Stimulated activated naive B cell treated with anti-CD40 and anti-IgM and Interleukin-4, amounts not matched to agents 10 μg/mL and 1 μg/mL and 100 μg/mL, for 72 hours (primary cell): ENCODE results near the gene DHH.
"Not testable (repeated sequence)": the region's sequence is repeated elsewhere in the genome, so short reads cannot be mapped to it uniquely, and the experiment has no call there.

ENCODE experiments used
- ATAC-seq, 2 donors: fragments of 150-1000 bp; cut with Tn5 transposase; replicated peaks; 2 replicates each; pipeline ENCODE4 v1.10.0; 2021; ENCODE audit warnings: moderate library complexity in 1 of 2
- DNase-seq: peaks from one replicate; pipeline ENCODE4 v3.0.0; 2021
- H3K27ac Mint-ChIP-seq: one replicate; pipeline ENCODE4 v1.8.0; 2022; ENCODE audit warnings: mild to moderate bottlenecking, mixed read lengths
- H3K27me3 Mint-ChIP-seq, 2 donors: one replicate each; pipeline ENCODE4 v1.8.0; 2022; ENCODE audit warnings: mixed read lengths in 2 of 2
- H3K36me3 Mint-ChIP-seq, 2 donors: one replicate each; pipeline ENCODE4 v1.8.0; 2022; ENCODE audit warnings: mixed read lengths in 2 of 2, mild to moderate bottlenecking in 1 of 2
- H3K4me1 Mint-ChIP-seq, 2 donors: one replicate each; pipeline ENCODE4 v1.8.0; 2022; ENCODE audit warnings: mixed read lengths in 2 of 2, mild to moderate bottlenecking in 1 of 2
- H3K4me3 Mint-ChIP-seq, 2 donors: one replicate each; pipeline ENCODE4 v1.8.0; 2022; ENCODE audit warnings: mild to moderate bottlenecking in 2 of 2, mixed read lengths in 2 of 2, moderate library complexity in 1 of 2
- H3K9me3 Mint-ChIP-seq, 2 donors: one replicate each; pipeline ENCODE4 v1.8.0; 2022; ENCODE audit warnings: mixed read lengths in 2 of 2, mild to moderate bottlenecking in 1 of 2

DHH gene

DNA sequence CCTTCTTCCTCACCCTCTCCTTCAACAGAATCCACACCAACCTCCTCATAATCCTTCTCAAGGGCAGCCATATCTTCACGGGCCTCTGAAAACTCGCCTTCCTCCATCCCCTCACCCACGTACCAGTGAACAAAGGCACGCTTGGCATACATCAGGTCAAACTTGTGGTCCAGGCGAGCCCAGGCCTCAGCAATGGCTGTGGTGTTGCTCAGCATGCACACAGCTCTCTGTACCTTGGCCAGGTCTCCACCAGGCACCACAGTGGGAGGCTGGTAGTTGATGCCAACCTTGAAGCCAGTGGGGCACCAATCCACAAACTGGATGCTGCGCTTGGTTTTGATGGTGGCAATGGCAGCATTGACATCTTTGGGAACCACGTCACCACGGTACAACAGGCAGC, 33.4 kb upstream of the DHH start:
- ATAC-seq, H3K9me3 Mint-ChIP-seq, H3K27me3 Mint-ChIP-seq, DNase-seq, H3K4me3 Mint-ChIP-seq: not testable (repeated sequence)
- Mint-ChIP-seq H3K4me1 (peaks cover 24 to 47% of the 10 kb centered on the region in 2 donors), H3K27ac (peak overlapping the region; percentile 42), H3K36me3 (peaks cover 36 to 44% of the 10 kb centered on the region in 2 donors)

DNA sequence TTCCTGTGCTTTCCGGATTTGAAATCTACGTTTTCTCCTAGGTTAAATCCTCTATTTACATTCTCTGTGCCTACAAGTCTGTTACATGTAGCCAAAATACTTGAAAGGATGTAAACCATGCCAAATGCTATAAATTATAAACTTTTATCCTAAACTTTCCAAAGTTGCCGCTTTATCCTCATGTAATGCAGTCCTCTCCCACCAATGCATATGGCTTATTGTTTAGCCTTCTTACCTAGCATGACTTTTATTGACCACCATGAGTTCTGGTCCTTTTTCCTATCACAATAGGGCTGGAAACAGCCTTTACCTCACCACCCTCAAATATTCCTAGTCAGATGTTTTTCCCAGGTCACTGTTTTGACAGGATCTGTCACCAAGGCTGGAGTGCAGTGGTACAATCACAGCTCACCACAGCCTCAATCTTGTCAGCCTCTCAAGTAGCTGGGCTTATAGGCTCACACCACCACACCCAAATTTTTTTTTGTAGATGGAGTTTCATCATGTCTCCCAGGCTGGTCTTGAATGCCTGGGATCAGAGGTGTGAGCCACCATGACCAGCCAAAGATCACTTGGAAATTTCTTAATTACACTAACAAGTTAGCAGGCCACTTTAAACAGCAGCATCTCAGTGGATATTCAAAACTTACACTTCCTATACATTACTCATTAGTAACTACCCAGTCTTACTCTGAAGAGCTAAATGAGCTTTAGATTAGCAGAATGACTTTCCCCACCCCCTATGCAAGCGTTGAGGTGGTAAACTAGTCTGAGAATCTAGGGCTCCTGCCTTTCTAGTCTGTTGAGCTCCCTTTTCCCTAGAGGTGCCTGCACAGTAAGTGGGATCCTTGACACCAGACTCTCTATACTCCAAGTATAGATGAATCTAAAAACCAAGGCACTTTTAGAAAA, 32.5 kb upstream of the DHH start:
- H3K4me1 Mint-ChIP-seq = peaks cover 23 to 40% of the 10 kb centered on the region in 2 donors
- H3K9me3 Mint-ChIP-seq = no peaks in the 10 kb centered on the region
- peak overlapping the region in 1 of 2 donors; percentile 13 for H3K4me3 Mint-ChIP-seq
- H3K36me3 Mint-ChIP-seq = peaks cover 36 to 44% of the 10 kb centered on the region in 2 donors
- no peaks in the 10 kb centered on the region for H3K27me3 Mint-ChIP-seq
- DNase-seq (no peak), ATAC-seq (no peak)
- H3K27ac Mint-ChIP-seq = peak overlapping the region; percentile 88

DNA sequence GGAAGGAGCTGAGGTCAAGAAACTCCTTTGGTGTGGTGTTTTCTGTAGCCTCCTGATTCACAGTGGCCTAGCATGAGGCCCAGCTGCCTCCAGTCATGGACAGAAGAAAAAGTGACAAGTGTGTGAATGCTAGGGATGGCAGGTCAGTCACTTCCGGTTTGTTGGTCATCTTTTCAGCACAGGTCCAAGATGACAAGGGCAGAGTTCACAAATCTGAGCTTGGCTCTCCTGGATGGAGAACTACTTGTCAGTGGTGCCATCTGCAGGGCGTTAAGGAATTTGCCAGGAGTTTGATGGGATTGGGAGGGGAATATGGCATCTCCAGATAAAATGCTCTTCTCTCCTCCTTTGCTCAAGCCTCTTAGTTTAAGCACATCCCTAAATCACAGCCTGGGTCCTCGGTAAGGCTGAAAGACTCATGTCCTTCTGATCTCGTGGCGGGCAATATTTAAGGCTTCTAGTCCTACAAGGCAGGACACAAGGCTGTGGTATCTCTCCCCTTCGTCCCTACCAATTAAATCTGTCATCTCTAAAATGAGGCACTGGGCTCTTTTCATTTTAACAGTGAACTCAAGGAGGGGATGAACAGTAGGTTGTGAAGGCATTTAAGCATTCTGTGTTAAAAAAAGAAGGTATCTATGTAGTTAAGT, 26.6 kb upstream of the DHH start:
- no peak overlapping the region for H3K4me3 Mint-ChIP-seq

DNA sequence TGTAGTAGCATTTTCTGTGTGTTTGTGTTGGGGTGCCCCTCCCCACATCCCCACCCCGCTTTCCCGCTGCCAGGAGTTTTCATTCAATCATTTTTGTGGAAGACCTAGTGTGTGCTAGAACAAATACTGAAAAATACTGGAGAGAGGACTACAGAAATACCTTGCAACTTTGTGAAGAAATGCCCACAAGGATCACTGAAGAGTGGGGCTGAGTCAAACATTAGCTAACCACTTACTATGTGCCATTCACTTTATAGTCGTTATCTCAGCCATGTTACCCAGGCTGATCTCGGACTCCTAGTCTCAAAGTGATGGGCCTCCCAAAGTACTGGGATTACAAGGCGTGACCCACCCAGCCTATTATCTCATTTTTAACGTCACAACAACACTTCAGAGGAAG, 16.6 kb upstream of the DHH start:
- Mint-ChIP-seq H3K27ac (peak overlapping the region; percentile 96), H3K27me3 (no peaks in the 10 kb centered on the region), H3K4me1 (peaks cover 19 to 38% of the 10 kb centered on the region in 2 donors), H3K4me3 (peak overlapping the region; percentile 96), H3K9me3 (no peaks in the 10 kb centered on the region), H3K36me3 (peaks cover 5 to 6% of the 10 kb centered on the region in 2 donors)
- no peak for ATAC-seq
- no peak for DNase-seq

More for the DNA sequence above, 26.6 kb upstream of the DHH start:
- H3K27me3 Mint-ChIP-seq = no peaks in the 10 kb centered on the region
- no peaks in the 10 kb centered on the region for H3K36me3 Mint-ChIP-seq
- H3K9me3 Mint-ChIP-seq = no peaks in the 10 kb centered on the region
- DNase-seq = no peak
- H3K4me1 Mint-ChIP-seq = no peaks in the 10 kb centered on the region
- no peak for ATAC-seq
- H3K27ac Mint-ChIP-seq = no peak overlapping the region

DNA sequence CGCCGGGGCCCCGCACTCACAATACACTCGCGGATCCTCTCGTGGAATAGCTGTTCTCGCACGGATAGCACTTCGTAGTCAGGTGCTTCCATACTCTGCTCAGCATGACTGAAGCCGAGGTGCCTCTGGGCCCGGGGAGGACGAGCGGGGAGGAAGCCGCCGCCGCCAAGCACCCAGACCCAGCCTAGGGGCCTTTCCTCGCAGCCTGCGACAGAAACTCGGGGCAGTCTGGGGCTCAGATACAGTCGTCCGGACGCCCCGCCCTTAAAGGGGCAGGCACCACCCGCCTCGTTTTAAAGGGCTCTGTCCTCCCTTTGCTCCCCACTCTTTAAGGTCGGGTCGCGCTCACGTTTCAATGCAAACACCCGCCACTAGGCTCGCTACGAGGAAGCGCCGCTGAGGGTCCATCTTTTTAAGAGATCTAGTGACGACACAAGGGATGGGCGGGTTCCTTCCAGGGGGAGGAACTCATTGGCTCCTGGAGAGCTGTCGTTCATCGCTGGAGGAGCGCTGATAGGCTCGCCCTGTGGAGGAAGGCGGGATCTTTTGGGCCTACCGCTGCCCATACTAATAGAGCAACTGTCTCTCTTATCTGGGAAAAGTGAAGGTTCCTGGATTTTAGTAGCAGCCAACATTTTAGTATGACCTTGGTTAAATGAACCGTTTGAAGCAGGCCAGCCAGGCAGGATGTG, 16.0 kb upstream of the DHH start, which contains the start of gene LMBR1L:
Gene LMBR1L, minus strand, starts transcription at position 384 of the 692 bp plus-strand sequence. Its CDS starts 292 bp downstream, at position 92.
- Mint-ChIP-seq H3K9me3 (no peaks in the 10 kb centered on the region), H3K36me3 (peaks cover 5 to 6% of the 10 kb centered on the region in 2 donors), H3K4me1 (peaks cover 22 to 44% of the 10 kb centered on the region in 2 donors), H3K4me3 (peak within 1 kb of the TSS; percentile 96), H3K27me3 (no peaks in the 10 kb centered on the region), H3K27ac (peak within 1 kb of the TSS; percentile 96)
- peak; percentile 94 for DNase-seq
- peak; percentile 97 to 98 for ATAC-seq

DNA sequence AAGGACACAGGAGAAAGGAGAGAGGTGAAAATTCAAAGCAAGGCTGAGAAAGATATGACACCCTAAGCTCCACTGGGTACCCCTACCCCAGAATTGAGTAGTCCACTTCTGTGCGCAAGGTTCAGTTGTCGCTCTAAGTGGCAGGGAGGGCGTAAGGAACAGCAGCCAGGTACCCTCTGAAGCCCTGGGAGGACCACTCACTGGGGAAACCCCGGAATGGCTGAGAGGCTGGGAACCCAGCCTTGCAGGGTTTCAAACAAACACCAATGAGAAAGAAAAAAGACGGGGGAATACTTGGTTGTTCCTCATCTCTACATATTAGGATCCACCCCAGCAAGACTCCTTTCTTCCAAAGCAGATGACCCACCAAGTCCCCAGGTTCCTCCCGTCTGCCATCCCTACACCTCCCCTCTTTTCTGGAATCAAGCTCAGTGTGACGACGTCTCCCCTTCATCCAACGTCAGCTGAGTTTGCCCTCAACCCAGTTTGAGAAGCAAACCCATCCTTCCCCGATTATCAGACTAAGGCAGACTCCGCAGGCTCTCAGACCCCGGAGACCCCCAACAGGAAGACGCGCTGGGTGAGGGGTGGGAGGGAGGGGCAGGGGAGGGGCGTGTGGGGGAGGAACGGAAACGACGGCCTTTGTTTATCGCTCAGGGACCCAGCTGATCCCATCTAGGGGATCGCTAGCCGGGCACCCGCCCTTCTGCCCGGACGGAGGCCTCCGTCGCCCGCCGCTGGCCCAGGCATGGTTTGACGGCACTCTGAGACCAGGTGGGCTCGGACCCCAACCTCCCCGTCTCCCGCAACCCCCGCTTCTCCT, 15.3 kb upstream of the DHH start:
- ATAC-seq (peak in 1 of 2 donors; percentile 12), DNase-seq (no peak)
- Mint-ChIP-seq H3K36me3 (peaks cover 6 to 9% of the 10 kb centered on the region in 2 donors), H3K4me3 (peak overlapping the region; percentile 96), H3K4me1 (peaks cover 24 to 49% of the 10 kb centered on the region in 2 donors), H3K27me3 (no peaks in the 10 kb centered on the region), H3K27ac (peak overlapping the region; percentile 96), H3K9me3 (no peaks in the 10 kb centered on the region)

DNA sequence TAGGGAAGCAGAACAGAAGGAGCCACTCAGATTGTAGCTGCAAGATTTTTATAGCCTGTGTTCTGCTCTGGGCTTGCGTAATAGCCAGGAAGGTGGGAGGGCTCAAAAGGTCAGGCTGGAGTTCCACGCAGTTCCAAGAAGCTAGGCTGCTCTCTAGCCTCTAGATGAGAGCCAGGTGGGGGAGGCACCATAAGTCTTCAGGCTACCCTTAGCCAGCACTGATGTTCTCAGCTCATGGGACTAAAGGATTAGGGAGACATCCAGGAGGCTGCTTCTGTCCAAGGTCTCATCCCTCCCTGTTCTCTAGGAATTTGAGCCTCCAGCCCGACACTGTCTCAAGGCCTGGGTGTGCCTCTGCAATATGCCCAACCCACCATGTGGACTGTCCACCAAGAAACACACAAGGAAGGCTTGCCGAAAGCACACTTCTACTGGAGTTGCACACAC, 14.4 kb upstream of the DHH start:
- Mint-ChIP-seq H3K4me3 (peak overlapping the region; percentile 96), H3K4me1 (peaks cover 24 to 49% of the 10 kb centered on the region in 2 donors), H3K9me3 (no peaks in the 10 kb centered on the region), H3K27ac (no peak overlapping the region), H3K36me3 (peaks cover 13 to 16% of the 10 kb centered on the region in 2 donors), H3K27me3 (no peaks in the 10 kb centered on the region)
- ATAC-seq = no peak
- DNase-seq = no peak

DNA sequence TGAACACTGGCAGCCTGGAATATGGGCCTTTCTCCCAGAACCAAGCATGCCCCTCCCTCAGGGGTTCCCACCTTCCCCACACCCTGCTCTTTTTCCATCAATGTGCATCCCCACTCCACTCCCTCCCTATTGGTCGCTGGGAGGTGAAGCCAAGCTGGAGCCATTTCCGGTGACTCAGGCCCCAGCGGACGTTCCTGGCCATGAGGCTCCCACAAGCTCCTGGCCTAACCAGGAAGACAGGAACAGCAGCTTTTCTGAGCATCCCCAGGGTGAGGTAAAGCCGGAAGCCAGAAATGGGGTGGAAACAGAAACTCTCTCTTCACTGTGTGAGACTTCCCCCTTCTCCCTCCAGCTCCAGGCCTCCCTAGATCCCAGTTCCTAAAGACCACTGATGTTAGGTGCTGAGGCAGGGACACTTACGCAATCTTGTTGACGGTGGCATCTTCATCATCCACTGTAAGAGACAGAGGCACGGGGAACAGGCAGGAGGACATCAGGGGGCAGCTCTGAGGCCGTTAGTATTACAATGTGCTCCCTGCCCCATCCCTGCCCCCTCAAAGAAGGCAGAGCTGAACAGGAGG, 11.0 kb upstream of the DHH start:
- Mint-ChIP-seq H3K4me3 (no peak overlapping the region), H3K27ac (no peak overlapping the region), H3K4me1 (peaks cover 23 to 46% of the 10 kb centered on the region in 2 donors), H3K9me3 (no peaks in the 10 kb centered on the region), H3K36me3 (peaks cover 23 to 47% of the 10 kb centered on the region in 2 donors), H3K27me3 (no peaks in the 10 kb centered on the region)
- ATAC-seq = no peak
- no peak for DNase-seq

DNA sequence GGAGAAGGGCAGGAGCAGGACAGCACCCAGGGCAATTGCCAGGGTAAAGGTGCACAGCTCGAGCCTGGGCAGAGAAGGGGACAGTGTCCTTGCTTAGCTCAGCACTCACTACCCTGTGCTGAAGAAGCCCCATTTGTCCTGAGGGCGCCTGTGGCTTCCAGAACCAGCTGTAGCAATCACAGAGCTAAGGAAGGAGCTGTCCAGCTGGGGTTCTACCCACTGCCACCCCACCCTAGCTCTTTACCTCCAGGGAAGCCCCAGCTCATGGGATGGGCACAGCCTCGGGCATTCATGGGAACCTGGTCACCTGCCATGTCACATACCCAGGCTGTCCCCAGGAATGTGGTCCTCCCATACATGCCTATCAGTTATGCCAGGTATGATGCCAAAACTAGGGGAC, 10.2 kb upstream of the DHH start:
- ATAC-seq (no peak), DNase-seq (no peak)
- H3K4me1 Mint-ChIP-seq = peaks cover 21 to 44% of the 10 kb centered on the region in 2 donors
- no peaks in the 10 kb centered on the region for H3K27me3 Mint-ChIP-seq
- H3K9me3 Mint-ChIP-seq = no peaks in the 10 kb centered on the region
- no peak overlapping the region for H3K4me3 Mint-ChIP-seq
- H3K36me3 Mint-ChIP-seq = peaks cover 26 to 55% of the 10 kb centered on the region in 2 donors
- no peak overlapping the region for H3K27ac Mint-ChIP-seq

DNA sequence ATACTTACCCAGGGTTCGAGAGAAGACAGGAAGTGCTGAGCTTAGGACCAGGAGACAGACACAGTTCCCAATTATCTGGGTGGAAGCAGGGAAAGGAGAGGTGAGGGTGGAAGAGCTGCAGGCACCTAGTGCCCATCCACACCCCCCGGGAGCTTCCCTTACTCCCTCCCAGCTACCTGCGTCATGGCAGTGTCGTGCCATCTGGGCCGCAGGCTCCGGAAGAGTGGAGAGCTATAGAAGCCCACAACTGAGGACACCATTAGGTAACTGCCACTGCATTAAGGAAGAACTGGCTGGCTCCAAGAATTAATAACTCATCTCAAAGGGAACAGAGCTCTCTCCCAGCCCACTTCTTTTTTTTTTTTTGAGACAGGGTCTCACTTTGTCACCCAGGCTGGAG, 5.8 kb upstream of the DHH start:
- no peak for DNase-seq
- Mint-ChIP-seq H3K9me3 (no peaks in the 10 kb centered on the region), H3K27ac (no peak overlapping the region), H3K4me1 (peaks cover 3% of the 10 kb centered on the region in 2 donors), H3K4me3 (no peak overlapping the region), H3K27me3 (peaks cover 3 to 4% of the 10 kb centered on the region in 2 donors), H3K36me3 (peaks cover 32 to 73% of the 10 kb centered on the region in 2 donors)
- ATAC-seq = no peak

DNA sequence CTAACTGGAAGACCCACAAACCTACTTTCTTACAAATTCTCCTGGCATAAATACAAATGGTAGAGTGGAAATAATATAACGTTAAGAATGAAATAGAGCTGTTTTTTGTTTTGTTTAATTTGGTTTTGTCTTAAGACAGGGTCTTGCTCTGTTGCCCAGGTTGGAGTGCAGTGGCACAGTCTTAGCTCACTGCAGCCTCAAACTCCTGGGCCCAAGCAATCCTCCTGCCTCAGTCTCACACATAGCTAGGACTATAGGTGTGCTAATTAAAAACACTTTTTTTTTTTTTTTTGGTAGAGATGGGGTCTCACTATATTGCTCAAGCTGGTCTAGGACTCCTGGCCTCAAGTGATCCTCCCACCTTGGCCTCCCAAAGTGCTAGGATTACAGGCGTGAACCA, 4.1 kb upstream of the DHH start:
- Mint-ChIP-seq H3K4me3 (no peak overlapping the region), H3K27ac (no peak overlapping the region), H3K36me3 (peaks cover 22 to 65% of the 10 kb centered on the region in 2 donors), H3K27me3 (peaks cover 14 to 15% of the 10 kb centered on the region in 2 donors), H3K9me3 (no peaks in the 10 kb centered on the region), H3K4me1 (peaks cover 8 to 9% of the 10 kb centered on the region in 2 donors)
- DNase-seq (no peak), ATAC-seq (no peak)

DNA sequence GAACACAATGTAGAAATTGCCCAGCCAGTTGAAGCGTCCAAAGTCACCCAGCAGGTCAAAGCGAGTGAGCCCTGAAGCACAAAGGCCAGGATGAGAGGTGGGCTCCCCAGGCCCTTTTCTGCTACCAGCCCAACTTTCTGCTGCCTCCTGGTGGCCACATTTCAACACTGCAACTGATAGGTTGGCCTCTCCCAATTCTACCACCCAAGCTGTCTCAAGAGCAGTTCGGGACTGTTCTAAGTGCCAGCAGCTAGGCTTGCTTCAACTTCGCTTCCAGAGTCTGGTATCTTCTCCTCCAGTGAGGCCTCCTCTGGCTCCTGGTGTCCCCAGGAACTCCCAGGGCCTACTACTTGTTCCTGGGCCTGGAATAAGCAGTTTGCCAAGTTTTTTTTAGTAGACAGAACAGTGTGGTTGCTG, 3.4 kb upstream of the DHH start:
- Mint-ChIP-seq H3K27ac (no peak overlapping the region), H3K4me3 (no peak overlapping the region), H3K36me3 (peaks cover 22 to 59% of the 10 kb centered on the region in 2 donors), H3K27me3 (peaks cover 18 to 19% of the 10 kb centered on the region in 2 donors), H3K4me1 (peaks cover 11 to 13% of the 10 kb centered on the region in 2 donors), H3K9me3 (no peaks in the 10 kb centered on the region)
- ATAC-seq (peak; percentile 58 to 65), DNase-seq (peak; percentile 29)

DNA sequence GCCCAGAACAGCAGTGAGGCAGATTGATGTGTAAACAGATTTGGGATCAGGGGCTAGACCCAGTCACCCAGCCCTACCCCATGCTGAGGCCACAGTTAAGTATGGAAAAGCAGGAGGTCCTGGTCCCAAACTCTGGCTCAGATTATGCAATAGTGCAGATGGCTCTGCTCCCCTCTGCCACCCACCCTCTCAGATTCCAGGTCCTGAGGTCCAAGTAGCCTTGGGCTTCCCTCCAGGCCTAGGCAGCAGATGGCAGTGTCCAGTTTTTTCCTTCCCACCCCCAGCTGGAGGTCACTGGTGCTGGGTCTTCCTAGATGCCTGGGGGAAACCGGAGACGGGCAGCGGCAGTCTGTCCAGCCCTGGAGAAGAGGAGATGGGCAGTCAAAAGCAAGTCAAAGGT, 2.8 kb upstream of the DHH start:
- ATAC-seq (no peak), DNase-seq (no peak)
- Mint-ChIP-seq H3K27ac (no peak overlapping the region), H3K4me1 (peaks cover 14 to 18% of the 10 kb centered on the region in 2 donors), H3K9me3 (no peaks in the 10 kb centered on the region), H3K36me3 (peaks cover 22 to 53% of the 10 kb centered on the region in 2 donors), H3K27me3 (peaks cover 22 to 23% of the 10 kb centered on the region in 2 donors), H3K4me3 (no peak overlapping the region)
